ENCODE data around the gene BCL2L2.

DNA sequence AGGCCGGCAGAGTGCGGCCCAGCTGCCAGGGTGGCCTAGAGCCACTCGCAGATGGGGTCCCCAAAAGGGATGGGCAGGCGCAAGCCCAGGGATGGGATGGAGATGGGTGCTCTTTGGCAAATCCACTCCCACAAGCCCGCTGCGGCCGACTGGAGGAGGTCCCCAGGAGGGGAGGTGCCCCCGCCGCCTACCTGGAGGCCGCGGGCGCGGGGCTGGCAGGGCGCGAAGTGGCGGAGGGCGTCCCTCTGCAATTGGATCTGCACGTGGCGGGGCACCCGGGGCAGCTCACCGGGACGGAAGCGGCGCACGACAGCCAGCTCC, 4.7 kb upstream of the BCL2L2 start:
- TF ChIP-seq, protein P1, sequence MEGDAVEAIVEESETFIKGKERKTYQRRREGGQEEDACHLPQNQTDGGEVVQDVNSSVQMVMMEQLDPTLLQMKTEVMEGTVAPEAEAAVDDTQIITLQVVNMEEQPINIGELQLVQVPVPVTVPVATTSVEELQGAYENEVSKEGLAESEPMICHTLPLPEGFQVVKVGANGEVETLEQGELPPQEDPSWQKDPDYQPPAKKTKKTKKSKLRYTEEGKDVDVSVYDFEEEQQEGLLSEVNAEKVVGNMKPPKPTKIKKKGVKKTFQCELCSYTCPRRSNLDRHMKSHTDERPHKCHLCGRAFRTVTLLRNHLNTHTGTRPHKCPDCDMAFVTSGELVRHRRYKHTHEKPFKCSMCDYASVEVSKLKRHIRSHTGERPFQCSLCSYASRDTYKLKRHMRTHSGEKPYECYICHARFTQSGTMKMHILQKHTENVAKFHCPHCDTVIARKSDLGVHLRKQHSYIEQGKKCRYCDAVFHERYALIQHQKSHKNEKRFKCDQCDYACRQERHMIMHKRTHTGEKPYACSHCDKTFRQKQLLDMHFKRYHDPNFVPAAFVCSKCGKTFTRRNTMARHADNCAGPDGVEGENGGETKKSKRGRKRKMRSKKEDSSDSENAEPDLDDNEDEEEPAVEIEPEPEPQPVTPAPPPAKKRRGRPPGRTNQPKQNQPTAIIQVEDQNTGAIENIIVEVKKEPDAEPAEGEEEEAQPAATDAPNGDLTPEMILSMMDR (IDR thresholded peaks at IDR 0.05; ENCODE audit: poor library complexity), result no peak
- no peak for TF ChIP-seq EZH2 (IDR thresholded peaks at IDR 0.05; ENCODE audit: borderline replicate concordance)

Data from hepatocyte (in vitro differentiated cells).